Nephron progenitor cell (in vitro differentiated cells): ENCODE measurements around the gene RHOT2.
A peak's percentile ranks its signal among the peaks of the same experiment; 100 is the strongest.
"Not testable (repeated sequence)": the region's sequence is repeated elsewhere in the genome, so short reads cannot be mapped to it uniquely, and the experiment has no call there.

Experiments used
- DNase-seq: peaks from one replicate; pipeline ENCODE4 v3.0.0; 2021
- H3K27ac Mint-ChIP-seq: 2 replicates; pipeline ENCODE4 v1.8.0; 2021; ENCODE audit warnings: mild to moderate bottlenecking, moderate library complexity, mixed read lengths
- H3K27me3 Mint-ChIP-seq: 2 replicates; pipeline ENCODE4 v1.8.0; 2021; ENCODE audit warnings: mild to moderate bottlenecking, low read depth, mixed read lengths; ENCODE audit not compliant: poor library complexity
- H3K36me3 Mint-ChIP-seq: 2 replicates; pipeline ENCODE4 v1.8.0; 2021; ENCODE audit warnings: low read depth, mixed read lengths
- H3K4me1 Mint-ChIP-seq: 2 replicates; pipeline ENCODE4 v1.8.0; 2021; ENCODE audit warnings: mixed read lengths
- H3K4me3 Mint-ChIP-seq: 2 replicates; pipeline ENCODE4 v1.8.0; 2021; ENCODE audit warnings: mild to moderate bottlenecking, moderate library complexity, mixed read lengths
- H3K9me3 Mint-ChIP-seq: 2 replicates; pipeline ENCODE4 v1.8.0; 2021; ENCODE audit warnings: mild to moderate bottlenecking, moderate library complexity, mixed read lengths
- CTCF ChIP-seq: fragments of 200-600 bp; sonication (generic); IDR thresholded peaks from 2 replicates; pipeline ENCODE4 v1.5.0; 2021; ENCODE audit warnings: antibody characterized with exemption

Gene RHOT2

GRCh38 chr16:711548-712320 lies 43.8 kb downstream of the RHOT2 start:
- Mint-ChIP-seq H3K27ac (no peak overlapping the region), H3K4me3 (no peak overlapping the region), H3K4me1 (peaks cover 17% of the 10 kb centered on the region), H3K9me3 (no peaks in the 10 kb centered on the region), H3K27me3 (peaks cover 65% of the 10 kb centered on the region), H3K36me3 (no peaks in the 10 kb centered on the region)
- peak; percentile 96 for TF ChIP-seq CTCF
- peak; percentile 93 for DNase-seq

GRCh38 chr16:712740-713250 lies 44.9 kb downstream of the RHOT2 start:
- peak overlapping the region; percentile 43 for H3K27ac Mint-ChIP-seq
- peak; percentile 44 for TF ChIP-seq CTCF
- H3K9me3 Mint-ChIP-seq, H3K4me3 Mint-ChIP-seq, H3K36me3 Mint-ChIP-seq: not testable (repeated sequence)
- H3K4me1 Mint-ChIP-seq, result peaks cover 17% of the 10 kb centered on the region
- peak; percentile 53 for DNase-seq
- H3K27me3 Mint-ChIP-seq, result peaks cover 55% of the 10 kb centered on the region

GRCh38 chr16:714079-714478 lies 46.1 kb downstream of the RHOT2 start:
- H3K9me3 Mint-ChIP-seq, result no peaks in the 10 kb centered on the region
- no peak for TF ChIP-seq CTCF
- H3K4me1 Mint-ChIP-seq, result peaks cover 23% of the 10 kb centered on the region
- H3K27ac Mint-ChIP-seq, result no peak overlapping the region
- H3K36me3 Mint-ChIP-seq, result no peaks in the 10 kb centered on the region
- H3K27me3 Mint-ChIP-seq, result peaks cover 42% of the 10 kb centered on the region
- H3K4me3 Mint-ChIP-seq, result no peak overlapping the region
- DNase-seq, result no peak

- Mint-ChIP-seq H3K4me1 (peaks cover 30% of the 10 kb centered on the region), H3K4me3 (peak within 1 kb of the TSS; percentile 80), H3K36me3 (no peaks in the 10 kb centered on the region), H3K27me3 (peaks cover 34% of the 10 kb centered on the region), H3K9me3 (no peaks in the 10 kb centered on the region), H3K27ac (no peak within 1 kb of the TSS)
- DNase-seq, result peak; percentile 99
- TF ChIP-seq CTCF, result no peak
Measured at GRCh38 chr16:714558-715476, 46.9 kb downstream of the RHOT2 start, which contains the start of gene METRN. Gene METRN (plus strand): TSS chr16:715118. CDS start chr16:715290, 172 bp downstream.

- no peak overlapping the region for H3K27ac Mint-ChIP-seq
- H3K4me1 Mint-ChIP-seq, result peaks cover 32% of the 10 kb centered on the region
- H3K4me3 Mint-ChIP-seq, result peak overlapping the region; percentile 80
- peak; percentile 73 for DNase-seq
- no peak for TF ChIP-seq CTCF
- no peaks in the 10 kb centered on the region for H3K36me3 Mint-ChIP-seq
- H3K9me3 Mint-ChIP-seq, result no peaks in the 10 kb centered on the region
- peaks cover 30% of the 10 kb centered on the region for H3K27me3 Mint-ChIP-seq
Measured at GRCh38 chr16:715477-716199, 47.7 kb downstream of the RHOT2 start.
